ENCODE results near the gene PPP6R3.
"Not testable (repeated sequence)": the region's sequence is repeated elsewhere in the genome, so short reads cannot be mapped to it uniquely, and the experiment has no call there.

Gene PPP6R3

DNA sequence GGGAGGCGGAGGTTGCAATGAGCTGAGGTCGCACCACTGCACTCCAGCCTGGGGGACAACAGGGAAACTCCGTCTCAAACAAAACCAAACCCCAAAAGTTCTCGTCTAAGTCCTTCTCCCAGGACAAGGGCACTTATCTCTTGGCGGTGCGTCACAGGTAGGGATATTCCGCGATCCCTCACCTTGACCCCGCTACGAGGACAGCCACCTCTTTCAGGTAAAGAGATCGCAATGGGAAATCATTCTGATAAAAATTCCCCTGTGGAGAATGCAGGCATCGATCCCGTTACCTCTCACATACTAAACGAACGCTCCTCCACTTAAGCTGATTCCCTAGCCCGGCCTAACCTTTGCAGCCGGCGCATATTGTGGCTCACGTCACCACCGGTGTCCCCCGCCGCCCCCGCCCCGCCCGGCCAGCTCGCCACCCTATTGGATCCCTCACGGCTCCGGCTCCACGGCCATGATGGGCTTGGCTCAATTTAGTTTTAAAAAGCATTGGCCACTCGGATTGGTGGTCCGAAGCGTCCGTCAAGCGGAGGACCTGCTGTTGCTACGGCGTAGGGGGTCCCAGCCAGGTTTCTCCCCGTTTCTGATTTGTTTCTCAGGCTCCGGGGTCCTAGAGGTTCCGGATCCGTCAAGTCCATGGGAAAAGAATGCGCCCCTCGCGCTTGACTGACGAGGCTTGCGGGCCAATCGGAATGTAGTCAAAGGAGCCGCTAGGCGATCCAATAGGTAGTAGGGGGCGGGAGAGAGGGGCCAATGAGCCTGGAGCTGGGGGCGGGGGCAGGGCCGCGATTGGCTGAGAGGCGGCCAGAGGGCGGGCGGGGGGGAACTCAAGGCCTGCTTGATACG is 439 bp upstream of the PPP6R3 start:
- DNase-seq, result peak; percentile 99

DNA sequence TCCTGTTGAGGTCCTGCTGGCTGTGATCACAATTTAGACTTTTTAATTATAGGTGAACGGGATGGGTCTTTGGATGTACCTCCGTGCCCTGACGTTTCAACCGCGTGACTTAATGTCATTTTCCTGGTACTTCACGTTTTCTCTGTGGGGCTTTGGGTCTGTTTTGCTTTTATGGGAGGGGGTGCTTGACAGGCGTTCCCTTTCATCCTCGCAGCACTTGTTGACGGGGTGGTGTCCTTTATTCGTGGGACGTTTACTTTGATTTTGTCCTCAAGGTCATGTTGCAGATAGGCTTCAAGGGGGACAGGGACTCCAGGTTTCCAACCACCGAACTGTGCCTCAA is 994 bp downstream of the PPP6R3 start:
- DNase-seq, result no peak

DNA sequence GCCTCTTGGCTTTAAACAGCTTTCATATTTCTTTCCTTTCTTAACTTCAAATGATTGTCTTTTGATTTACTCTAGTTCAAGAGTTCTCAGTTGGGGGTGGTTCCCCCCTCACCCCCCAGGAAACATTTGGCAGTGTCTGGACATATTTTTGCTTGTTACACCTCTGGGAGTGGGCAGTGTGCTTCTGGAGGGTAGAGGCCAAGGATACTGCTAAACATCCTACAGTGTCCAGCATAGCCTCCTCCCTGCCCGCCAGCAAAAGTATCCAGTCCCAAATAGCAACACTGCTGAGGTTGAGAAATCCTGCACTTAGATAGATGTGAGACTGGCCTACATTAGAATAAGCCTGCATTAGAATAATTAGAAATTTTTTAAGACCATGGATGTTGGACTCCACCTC is 3.2 kb downstream of the PPP6R3 start:
- no peak for DNase-seq

DNA sequence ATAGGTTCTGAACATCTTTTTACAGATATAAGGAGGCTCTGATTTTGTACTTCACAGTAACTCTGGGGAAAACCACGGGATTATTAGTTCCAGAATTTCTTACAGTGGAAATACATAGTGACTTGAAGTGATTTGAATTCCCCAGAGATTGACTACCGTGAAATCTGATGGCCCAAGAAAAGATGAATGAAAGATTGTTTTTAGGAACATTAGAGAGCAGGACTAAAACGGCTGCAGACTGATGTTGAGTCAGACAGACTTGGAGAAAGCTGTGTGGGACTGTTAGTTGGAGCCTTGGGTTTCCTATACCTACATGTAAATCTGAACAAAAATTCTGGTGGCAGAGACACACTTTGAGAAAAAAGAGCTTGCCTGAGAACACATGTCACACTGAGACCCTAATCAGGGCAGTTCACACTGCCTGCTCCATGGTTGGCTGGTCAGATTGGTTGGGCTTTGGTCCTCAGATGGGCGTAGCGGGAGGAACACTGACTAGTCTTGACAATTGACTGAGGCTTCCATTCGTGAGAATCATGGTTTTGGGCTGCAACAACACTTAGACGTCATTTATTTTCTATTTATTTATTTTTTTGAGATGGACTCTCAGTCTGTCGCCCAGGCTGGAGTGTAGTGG is 6.8 kb downstream of the PPP6R3 start:
- no peak for DNase-seq

DNA sequence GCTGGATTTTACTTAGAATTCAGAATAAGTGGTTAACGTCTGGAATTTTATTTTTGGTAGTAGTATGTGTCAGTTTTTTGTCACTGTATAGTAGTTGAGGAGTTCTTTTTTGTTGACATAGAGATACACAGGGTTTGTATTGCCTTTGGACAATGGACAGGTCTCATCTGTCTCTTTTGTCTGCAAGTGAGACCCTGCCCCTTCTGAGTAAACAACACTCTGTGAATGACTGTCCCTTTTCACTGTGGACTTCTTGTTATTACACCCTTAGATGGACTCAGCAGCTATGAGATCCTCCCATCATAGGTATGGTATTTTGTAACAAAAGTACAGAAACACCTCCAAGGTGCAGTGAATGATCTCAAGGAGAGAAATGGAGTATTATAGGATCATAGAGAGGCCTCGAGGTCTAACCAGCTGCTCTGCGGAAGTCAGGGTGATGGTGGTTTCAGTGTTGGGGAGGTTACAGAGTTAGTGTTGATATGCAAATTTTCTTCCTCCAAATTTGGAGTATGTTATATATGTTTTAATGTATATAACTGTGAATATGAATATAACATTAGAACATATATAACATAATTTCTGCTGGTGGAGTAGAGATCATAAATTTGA is 7.8 kb downstream of the PPP6R3 start:
- DNase-seq, result no peak

DNA sequence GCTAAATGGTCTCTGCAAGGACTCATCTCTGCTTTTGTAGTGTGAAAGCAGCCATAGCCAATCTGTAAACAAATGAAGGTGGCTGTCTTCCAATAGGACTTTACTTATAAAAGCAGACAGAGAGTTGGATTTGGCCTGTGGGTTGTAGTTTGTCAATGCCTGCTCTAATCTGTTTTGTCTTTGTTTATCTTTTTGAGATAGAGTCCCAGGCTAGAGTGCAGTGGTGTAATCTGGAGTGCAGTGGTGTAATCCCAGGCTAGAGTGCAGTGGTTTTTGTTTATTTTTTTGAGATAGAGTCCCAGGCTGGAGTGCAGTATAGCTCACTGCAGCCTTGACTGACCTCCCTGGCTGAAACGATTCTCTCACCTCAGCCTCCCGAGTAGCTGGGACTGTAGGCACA is 8.6 kb downstream of the PPP6R3 start:
- DNase-seq, result no peak

DNA sequence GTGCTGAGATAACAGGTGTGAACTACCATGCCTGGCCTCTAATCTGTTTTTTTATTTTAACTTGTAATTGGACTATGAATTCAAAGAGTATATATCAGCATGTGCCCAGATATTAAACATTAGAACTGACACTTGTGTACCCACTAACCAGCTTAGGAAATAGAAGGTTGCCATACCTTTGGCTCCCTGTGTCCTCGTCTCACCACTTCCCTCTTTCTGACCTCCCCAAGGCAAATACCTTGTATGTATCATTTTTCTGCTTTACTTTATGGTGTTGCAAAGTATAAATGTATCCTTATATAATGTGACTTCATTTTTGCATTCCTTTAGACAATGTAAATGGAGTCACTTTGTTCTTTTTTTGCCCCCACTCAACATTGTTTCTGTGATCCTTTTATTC is 9.1 kb downstream of the PPP6R3 start:
- DNase-seq, result no peak

DNA sequence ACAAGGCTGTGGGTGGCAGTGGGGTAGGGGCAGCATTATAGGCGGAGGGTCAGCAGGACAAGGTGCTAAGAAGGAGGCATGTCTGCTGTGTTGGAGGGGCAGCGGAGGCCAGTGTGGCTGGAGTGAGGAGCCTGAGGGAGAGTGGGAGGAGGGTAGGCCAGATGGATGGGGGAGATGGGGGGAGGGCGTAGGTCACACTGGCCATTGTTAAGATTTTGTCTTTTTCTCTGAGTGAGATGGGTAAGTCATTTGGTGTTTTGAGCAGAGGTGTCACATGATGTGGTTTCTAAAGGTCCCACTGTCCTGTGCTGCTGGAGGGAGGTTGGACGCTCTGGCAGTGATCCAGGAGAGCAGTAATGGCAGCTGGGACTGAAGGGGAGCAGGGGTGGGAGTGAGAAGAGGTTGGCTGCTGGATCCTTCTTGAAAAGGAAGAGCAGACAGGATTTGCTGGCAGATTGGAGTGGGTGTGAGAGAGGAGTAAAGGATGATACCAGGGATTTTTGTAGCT is 9.8 kb downstream of the PPP6R3 start:
- DNase-seq, result no peak

DNA sequence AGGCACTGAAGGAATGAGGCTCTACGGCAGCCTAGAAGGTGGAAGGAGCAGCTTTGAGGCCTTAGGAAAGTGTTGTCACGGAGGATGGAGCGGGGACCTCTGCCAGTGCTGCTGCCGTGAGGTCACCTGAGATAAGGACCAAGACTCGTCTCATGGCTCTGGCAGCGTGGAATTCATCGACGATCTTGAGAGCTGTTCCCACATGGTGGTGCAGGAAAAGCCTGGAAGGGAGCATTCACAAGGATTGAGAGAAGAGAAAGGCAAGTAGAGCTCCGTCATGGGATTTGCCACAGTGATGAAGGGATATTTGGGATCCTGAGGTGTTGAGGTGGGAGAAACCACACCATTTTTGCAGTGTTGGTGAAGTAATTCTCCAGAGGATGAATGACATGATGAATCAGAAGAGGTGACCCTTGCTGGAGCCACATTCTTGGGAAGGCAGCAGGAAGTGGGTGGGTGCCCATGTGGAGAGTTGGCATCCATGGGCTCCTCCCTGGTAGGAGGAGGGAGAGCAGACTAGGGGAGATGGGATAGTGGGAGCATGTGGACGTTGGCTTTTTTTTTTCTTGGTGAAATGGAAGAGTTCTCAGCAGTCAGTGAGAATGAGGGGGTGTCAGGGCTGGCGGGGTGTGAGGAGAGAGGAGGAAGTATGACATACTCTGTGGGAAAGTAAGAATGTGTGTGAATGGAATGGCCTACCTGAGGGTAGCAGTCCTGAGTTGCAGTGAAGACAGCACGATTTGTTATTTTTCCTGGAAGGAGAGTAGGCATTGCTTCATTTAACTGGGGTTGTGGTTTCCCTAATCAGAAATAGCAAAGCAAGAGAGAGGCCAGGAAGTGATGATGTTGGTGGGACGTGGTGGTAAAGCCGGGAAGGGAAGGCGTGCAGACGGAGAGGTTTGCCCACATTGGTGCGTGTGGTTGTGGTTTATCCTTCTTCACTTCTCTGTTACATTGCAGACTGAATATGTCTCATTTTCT is 11.1 kb downstream of the PPP6R3 start:
- no peak for DNase-seq

DNA sequence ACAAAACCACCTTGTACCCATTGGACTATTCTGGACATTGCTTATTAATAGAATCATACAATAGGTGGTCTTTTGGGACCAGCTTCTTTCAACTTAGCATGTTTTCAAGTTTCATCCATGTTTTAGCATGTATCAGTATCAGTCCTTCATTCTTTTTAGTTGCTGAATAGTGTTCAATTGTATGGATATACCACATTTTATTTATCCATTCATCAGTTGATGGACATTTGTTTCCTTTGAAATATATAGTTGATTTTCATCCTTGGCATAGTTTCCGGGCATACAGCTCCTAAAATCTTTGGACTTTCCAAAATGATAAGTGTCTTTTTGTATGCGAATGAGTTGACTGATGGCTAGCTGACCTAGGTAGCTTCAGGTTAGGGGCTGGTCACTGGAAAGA is 12.2 kb downstream of the PPP6R3 start:
- DNase-seq, result no peak

DNA sequence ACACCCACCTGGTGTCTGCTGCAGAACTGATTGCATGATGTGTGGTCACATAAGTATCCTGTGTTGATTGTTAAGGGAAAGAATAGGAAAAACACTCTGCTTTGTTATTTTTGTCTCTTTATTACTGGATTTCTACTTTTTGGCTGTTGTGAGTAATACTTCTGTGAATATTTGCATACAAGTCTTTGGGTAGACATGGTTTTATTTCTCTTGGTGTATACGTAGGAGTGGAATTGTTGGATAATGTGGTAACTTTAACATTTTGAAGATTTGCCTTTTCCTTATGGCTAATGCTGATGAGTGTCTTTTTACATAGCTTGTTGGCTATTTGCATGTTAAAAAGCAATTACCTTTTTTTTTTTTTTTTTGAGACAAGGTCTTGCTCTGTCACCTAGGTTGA is 13.1 kb downstream of the PPP6R3 start:
- no peak for DNase-seq

DNA sequence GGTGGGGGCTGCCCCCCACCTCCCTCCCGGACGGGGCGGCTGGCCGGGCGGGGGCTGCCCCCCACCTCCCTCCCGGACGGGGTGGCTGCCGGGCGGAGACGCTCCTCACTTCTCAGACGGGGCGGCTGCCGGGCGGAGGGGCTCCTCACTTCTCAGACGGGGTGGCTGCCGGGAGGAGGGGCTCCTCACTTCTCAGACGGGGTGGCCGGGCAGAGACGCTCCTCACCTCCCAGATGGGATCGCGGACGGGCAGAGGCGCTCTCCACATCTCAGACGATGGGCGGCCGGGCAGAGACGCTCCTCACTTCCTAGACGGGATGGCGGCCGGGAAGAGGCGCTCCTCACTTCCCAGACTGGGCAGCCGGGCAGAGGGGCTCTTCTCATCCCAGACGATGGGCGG is 15.1 kb downstream of the PPP6R3 start:
- DNase-seq, result not testable (repeated sequence)

DNA sequence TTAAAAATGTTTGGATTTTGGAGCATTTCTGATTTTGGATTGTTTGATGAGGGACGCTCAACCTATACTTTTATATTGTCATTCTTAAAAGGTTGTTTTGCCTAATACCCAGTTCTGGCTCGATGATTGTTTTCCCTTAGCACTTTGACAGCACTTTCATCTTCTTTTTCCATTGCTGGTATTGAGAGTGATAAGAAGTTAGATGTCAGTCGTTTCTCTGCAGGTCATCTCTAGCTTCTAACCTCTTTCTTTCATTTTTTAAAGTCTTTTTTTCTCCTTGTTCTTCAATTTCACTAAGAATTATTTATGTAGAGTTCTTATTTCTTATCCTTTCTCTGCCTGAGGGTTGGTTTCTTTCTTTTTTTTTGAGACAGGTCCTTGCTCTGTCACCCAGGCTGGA is 18.8 kb downstream of the PPP6R3 start:
- no peak for DNase-seq

DNA sequence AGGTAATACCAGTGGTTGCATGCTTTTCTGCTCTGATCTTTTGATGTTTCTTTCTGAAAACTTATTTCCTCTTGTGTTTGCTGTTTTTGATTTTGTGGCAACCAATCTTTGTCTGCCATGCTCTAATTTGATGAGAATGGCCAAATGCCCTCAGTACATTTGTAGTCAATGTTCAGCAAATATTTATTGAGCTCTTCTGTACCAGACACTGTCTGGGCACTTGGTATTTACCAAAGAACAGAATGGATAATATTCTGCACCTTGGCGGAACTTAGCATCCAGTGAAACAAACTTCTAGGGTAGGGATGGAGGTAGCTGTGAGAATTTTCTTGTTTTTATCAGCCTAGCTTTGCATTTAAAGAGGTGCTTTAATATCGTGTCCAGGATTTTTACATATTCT is 19.6 kb downstream of the PPP6R3 start:
- no peak for DNase-seq

DNA sequence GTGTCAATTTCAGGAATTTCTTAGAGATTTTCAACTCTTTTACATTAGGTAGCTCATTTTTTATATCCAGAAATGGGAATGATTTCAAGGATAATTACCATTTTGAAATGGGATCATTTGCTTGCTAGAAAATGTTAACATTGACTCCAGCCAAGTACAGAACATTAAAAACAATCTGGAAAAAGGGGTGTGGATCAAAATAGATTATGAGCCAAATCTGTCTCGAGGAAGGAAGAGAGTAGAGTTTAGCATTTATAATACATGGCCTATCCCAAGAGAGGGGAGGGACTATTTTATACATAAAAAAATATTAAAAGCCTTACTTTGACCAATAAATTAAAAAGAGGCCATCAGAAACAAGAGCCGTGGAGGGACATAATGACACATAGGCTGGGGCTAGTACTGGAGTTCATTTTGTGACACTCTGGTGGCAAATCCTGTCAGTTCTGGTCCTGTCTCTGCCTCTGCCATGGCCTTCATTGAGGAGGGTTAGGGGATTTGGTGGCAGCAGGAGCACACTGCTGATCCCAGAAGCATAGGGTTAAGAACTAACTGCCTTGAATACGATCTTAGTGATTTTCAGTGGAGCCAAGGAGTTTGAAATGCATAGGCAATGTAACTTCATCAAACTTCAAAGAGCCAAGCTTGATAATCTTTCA is 20.4 kb downstream of the PPP6R3 start:
- no peak for DNase-seq

DNA sequence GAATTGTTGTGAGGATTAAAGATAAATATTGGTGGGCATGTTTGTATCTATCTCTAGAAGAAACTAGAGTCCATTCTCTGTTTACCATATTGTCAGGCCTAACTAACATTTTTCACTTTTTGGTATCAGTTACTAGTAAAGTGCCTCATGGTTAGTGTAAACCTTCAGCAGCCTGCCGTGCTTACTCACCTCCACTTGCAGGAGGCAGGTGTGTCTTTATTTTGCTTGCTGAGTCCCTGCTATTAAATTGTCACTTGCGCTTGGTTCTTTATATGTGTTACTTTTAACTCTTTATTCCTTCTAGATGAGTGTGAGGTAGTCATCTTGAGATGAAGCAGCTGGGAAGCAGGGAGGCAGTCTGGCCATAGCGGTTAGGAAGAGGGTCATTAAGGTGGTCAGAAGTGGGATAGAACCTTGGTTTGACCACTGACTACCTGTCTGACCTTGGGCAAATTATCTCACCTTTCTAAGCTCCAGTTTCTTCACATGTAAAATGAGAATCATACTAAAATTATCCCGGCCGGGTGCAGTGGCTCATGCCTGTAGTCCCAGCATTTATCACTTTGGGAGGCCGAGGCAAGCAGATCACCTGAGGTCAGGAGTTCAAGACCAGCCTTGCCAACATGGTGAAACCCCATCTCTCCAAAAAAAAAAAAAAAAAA is 21.2 kb downstream of the PPP6R3 start:
- DNase-seq, result no peak

DNA sequence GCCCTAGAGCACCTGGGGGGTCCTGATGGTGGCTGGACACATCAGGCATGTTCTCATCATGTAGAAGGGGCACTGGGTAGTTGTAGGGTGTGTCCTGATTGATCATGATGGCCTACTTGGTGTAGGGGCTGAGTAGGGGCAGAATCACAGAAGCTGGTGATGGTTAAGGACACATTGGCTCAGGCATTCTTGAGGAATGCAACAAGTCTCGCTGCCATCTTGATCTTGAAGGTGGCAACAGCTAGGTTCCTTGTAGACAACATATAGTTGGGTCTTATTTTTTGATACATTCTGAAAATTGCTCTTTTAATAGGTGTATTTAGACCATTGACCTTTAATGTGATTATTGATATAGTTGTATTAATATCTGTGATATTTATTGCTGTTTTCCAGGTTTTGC is 28.1 kb downstream of the PPP6R3 start:
- no peak for DNase-seq

DNA sequence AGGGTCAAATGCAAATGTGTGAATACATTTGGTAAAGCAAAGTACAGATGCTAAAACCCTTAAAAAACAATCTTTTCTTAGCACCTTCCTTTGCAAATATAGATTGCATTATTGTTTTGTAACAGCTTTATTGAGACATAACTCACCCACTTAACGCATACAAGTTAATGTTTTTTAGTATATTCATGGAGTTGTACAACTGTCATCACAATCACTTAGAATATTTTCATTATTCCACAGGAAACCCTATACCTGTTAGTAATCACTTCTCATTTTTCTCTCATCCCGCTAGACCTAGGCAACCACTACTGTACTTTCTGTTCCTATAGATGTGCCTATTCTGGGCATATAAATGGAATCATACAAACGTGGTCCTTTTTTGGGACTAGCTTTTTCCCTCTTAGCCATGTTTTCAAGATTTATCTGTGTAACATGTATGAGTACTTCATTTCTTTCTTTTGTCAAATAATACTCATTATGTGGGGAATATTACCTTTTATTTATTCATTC is 34.7 kb downstream of the PPP6R3 start:
- DNase-seq, result no peak

DNA sequence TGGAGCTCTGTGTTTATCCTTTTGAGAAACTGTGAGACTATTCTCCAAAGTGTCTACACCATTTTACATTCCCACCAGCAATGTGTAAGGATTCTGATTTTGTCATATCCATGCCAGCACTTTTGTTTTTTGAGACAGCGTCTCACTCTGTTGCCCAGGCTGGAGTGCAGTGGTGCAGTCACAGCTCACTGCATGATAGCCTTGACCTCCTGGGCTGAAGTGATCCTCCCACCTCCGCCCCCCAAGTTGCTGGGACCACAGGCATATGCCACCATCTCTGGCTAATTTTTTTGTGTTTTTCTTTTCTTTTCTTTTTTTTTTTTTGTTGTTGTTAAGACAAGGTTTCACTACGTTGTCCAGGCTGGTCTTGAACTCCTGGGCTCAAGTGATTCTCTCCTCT is 35.3 kb downstream of the PPP6R3 start:
- DNase-seq, result no peak

DNA sequence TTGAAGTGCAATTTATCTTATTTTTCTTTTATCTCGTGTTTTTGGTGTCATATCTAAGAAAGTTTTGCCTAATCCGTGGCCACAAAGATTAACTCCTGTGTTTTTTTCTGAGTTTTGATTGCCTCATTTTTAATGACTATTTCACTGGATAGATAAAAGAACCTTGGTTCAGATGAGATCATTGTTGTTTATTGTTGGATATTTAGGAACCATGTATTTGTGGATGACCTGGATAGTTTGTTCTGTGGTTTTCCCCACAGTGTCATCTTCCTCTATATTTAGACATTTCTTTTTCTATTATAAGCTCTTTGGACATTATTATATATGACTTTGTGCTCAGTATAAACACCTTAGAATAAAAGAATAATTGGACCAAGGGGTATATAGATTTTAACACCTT is 37.2 kb downstream of the PPP6R3 start:
- DNase-seq, result no peak

DNA sequence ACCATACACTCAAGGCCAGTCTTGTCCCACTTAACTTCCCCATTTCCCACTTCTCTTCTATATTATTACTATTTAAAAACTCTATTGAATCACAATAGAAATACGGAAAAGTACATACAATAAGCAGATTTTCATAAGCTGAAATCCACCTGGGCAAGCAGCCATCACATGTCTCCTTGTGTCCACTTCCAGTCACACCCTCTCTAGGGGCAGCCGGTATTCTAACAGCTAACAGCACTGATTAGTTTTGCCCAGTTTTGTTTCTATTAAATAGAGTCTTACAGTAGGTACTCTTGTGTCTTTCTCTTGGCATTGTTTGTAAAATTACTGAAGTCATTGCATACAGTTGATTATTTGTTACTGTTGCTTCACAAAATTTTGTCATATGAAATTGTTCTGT is 37.8 kb downstream of the PPP6R3 start:
- no peak for DNase-seq
